Measurements from ENCODE around the gene ADD1.

GRCh38 chr4:2961421-2961810 lies 117.8 kb downstream of the ADD1 start:
- TF ChIP-seq EZH2phosphoT487 (IDR thresholded peaks at IDR 0.05; ENCODE audit: insufficient read depth, low read depth) (no peak), EZH2 (IDR thresholded peaks at IDR 0.05; ENCODE audit: insufficient read depth, poor library complexity, severe bottlenecking) (no peak)

Measured in GM23248 (cell line).